ENCODE results near the gene LRBA.

DNA sequence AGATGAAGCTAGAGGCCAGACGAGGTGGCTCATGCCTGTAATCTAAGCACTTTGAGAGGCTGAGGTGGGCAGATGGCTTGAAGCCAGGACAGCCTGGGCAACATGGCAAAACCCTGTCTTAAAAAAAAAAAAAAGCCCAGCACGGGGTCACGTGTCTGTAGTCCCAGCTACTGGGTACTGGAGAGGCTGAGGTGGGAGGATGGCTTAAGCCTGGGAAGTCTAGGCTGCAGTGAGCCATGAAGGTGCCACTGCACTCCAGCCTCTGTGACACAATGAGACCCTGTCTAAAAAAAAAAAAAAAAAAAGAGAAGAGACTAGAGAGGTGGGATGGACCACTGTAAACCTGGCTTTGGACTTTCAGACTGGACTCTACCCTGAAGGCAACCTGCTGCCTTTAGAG is 10.7 kb upstream of the LRBA start:
- TF ChIP-seq, protein P1, sequence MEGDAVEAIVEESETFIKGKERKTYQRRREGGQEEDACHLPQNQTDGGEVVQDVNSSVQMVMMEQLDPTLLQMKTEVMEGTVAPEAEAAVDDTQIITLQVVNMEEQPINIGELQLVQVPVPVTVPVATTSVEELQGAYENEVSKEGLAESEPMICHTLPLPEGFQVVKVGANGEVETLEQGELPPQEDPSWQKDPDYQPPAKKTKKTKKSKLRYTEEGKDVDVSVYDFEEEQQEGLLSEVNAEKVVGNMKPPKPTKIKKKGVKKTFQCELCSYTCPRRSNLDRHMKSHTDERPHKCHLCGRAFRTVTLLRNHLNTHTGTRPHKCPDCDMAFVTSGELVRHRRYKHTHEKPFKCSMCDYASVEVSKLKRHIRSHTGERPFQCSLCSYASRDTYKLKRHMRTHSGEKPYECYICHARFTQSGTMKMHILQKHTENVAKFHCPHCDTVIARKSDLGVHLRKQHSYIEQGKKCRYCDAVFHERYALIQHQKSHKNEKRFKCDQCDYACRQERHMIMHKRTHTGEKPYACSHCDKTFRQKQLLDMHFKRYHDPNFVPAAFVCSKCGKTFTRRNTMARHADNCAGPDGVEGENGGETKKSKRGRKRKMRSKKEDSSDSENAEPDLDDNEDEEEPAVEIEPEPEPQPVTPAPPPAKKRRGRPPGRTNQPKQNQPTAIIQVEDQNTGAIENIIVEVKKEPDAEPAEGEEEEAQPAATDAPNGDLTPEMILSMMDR (IDR thresholded peaks at IDR 0.05), result no peak
- no peak for TF ChIP-seq POLR2A (IDR thresholded peaks at IDR 0.05)

Data from ovary (tissue), 3 donors.